WTC11 (cell line): Measurements from ENCODE around the gene EPHX1. TPM values are rescaled to one million over a fixed set of nuclear protein-coding genes. Genes with fewer than 3 reads are reported as not detected.
A peak's percentile ranks its signal among the peaks of the same experiment; 100 is the strongest.

Source experiments
- ATAC-seq: fragments of 200-7000 bp; cut with Tn5 transposase; 2 replicates; pipeline ENCODE4 v1.10.0; 2021; ENCODE audit warnings: mild to moderate bottlenecking, moderate library complexity
- CTCF ChIA-PET: fragments of 300-600 bp; sonication (Branson Sonifier 250); formaldehyde crosslinking; loops from one replicate; lab custom pipeline; 2021; ENCODE audit warnings: antibody characterized with exemption; lab: Charles Lee
- POLR2A ChIA-PET: fragments of 350-600 bp; sonication (Branson Sonifier 250); formaldehyde crosslinking; loops from one replicate; lab custom pipeline; 2021; ENCODE audit warnings: antibody characterized with exemption; lab: Charles Lee
- DNase-seq: peaks from one replicate; pipeline ENCODE4 v3.0.0; 2021; ENCODE audit warnings: low spot score
- H3K27ac Mint-ChIP-seq: 2 replicates; pipeline ENCODE4 v1.8.0; 2021; ENCODE audit warnings: mixed read lengths
- H3K27me3 Mint-ChIP-seq: 2 replicates; pipeline ENCODE4 v1.8.0; 2021; ENCODE audit warnings: low read depth, mild to moderate bottlenecking, moderate library complexity, mixed read lengths
- H3K36me3 Mint-ChIP-seq: 2 replicates; pipeline ENCODE4 v1.8.0; 2021; ENCODE audit warnings: mixed read lengths
- H3K4me1 Mint-ChIP-seq: 2 replicates; pipeline ENCODE4 v1.8.0; 2022; ENCODE audit warnings: mixed read lengths
- H3K4me3 Mint-ChIP-seq: 2 replicates; pipeline ENCODE4 v1.8.0; 2021; ENCODE audit warnings: mild to moderate bottlenecking, moderate library complexity, mixed read lengths
- H3K9me3 Mint-ChIP-seq: 2 replicates; pipeline ENCODE4 v1.8.0; 2021; ENCODE audit warnings: mixed read lengths
- CREM ChIP-seq: sonication (generic); formaldehyde crosslinking; IDR thresholded peaks from 2 replicates; pipeline ENCODE4 v1.8.1; 2022; ENCODE audit warnings: mild to moderate bottlenecking, missing genetic modification reagents, moderate library complexity
- ESRRA ChIP-seq: sonication (generic); formaldehyde crosslinking; IDR thresholded peaks from 2 replicates; pipeline ENCODE4 v1.8.1; 2022; ENCODE audit warnings: mild to moderate bottlenecking, missing genetic modification reagents, borderline replicate concordance
- FOXP1 ChIP-seq: sonication (generic); formaldehyde crosslinking; IDR thresholded peaks from 2 replicates; pipeline ENCODE4 v1.8.0; 2022; ENCODE audit warnings: missing genetic modification reagents, mild to moderate bottlenecking, moderate library complexity, borderline replicate concordance
- HMGA2 ChIP-seq: fragments of 250-450 bp; sonication (Bioruptor Pico); IDR thresholded peaks from 2 replicates; pipeline ENCODE4 v1.4.0; 2021; ENCODE audit warnings: mild to moderate bottlenecking, moderate library complexity
- JUN ChIP-seq: sonication (generic); formaldehyde crosslinking; IDR thresholded peaks from 2 replicates; pipeline ENCODE4 v1.8.0; 2023; ENCODE audit warnings: mild to moderate bottlenecking, missing genetic modification reagents
- NFATC4 ChIP-seq: fragments of 250-450 bp; sonication (Bioruptor Pico); IDR thresholded peaks from 2 replicates; pipeline ENCODE4 v1.9.0; 2021; ENCODE audit warnings: mild to moderate bottlenecking
- NR1H2 ChIP-seq: sonication (generic); formaldehyde crosslinking; IDR thresholded peaks from 2 replicates; pipeline ENCODE4 v1.9.0; 2021; ENCODE audit warnings: mild to moderate bottlenecking, moderate library complexity, missing genetic modification reagents
- PRRX2 ChIP-seq: fragments of 250-450 bp; sonication (Bioruptor Pico); IDR thresholded peaks from 2 replicates; pipeline ENCODE4 v1.8.0; 2021; ENCODE audit warnings: mild to moderate bottlenecking
- SMAD4 ChIP-seq: sonication (generic); formaldehyde crosslinking; IDR thresholded peaks from 2 replicates; pipeline ENCODE4 v1.8.0; 2022; ENCODE audit warnings: mild to moderate bottlenecking, missing genetic modification reagents
- SP1 ChIP-seq: sonication (generic); formaldehyde crosslinking; conservative IDR thresholded peaks from 2 replicates; pipeline ENCODE4 v1.8.1; 2022; ENCODE audit warnings: missing genetic modification reagents
- TCF7 ChIP-seq: sonication (generic); formaldehyde crosslinking; IDR thresholded peaks from 2 replicates; pipeline ENCODE4 v1.8.0; 2022; ENCODE audit warnings: mild to moderate bottlenecking, low read depth, missing genetic modification reagents, moderate library complexity
- ZNF671 ChIP-seq: fragments of 250-450 bp; sonication (Bioruptor Pico); IDR thresholded peaks from 2 replicates; pipeline ENCODE4 v1.8.0; 2021; ENCODE audit warnings: mild to moderate bottlenecking
- total RNA-seq: library from RNA; stranded (reverse); gene quantifications from 3 replicates; pipeline ENCODE4 v1.2.3, GENCODE V29; 2021
- TF ChIP-seq, protein P1 (sequence below): sonication (generic); formaldehyde crosslinking; IDR thresholded peaks from 2 replicates; pipeline ENCODE4 v1.8.0; 2022; ENCODE audit warnings: mild to moderate bottlenecking, missing genetic modification reagents
- TF ChIP-seq, protein P2 (sequence below): sonication (generic); formaldehyde crosslinking; IDR thresholded peaks from 2 replicates; pipeline ENCODE4 v1.8.0; 2022; ENCODE audit warnings: mild to moderate bottlenecking, missing genetic modification reagents
- TF ChIP-seq, protein P3 (sequence below): sonication (generic); formaldehyde crosslinking; IDR thresholded peaks from 2 replicates; pipeline ENCODE4 v1.8.1; 2022; ENCODE audit warnings: missing genetic modification reagents, borderline replicate concordance
- TF ChIP-seq, protein P4 (sequence below): fragments of 250-450 bp; sonication (Bioruptor Pico); IDR thresholded peaks from 2 replicates; pipeline ENCODE4 v1.8.0; 2021; ENCODE audit warnings: mild to moderate bottlenecking
- TF ChIP-seq, protein P5 (sequence below): sonication (generic); formaldehyde crosslinking; IDR thresholded peaks from 2 replicates; pipeline ENCODE4 v1.8.1; 2022; ENCODE audit warnings: low read depth, mild to moderate bottlenecking, moderate library complexity, missing genetic modification reagents, borderline replicate concordance
- TF ChIP-seq, protein P6 (sequence below): sonication (generic); formaldehyde crosslinking; IDR thresholded peaks from 2 replicates; pipeline ENCODE4 v1.8.0; 2023; ENCODE audit warnings: missing genetic modification reagents
- TF ChIP-seq, protein P7 (sequence below): sonication (generic); formaldehyde crosslinking; conservative IDR thresholded peaks from 2 replicates; pipeline ENCODE4 v1.8.1; 2023; ENCODE audit warnings: mild to moderate bottlenecking, low read depth, missing genetic modification reagents, moderate library complexity
- TF ChIP-seq, protein P8 (sequence below): sonication (generic); formaldehyde crosslinking; IDR thresholded peaks from 2 replicates; pipeline ENCODE4 v1.8.1; 2023; ENCODE audit warnings: mild to moderate bottlenecking, missing genetic modification reagents
- TF ChIP-seq, protein P9 (sequence below): sonication (generic); formaldehyde crosslinking; IDR thresholded peaks from 2 replicates; pipeline ENCODE4 v1.8.0; 2022; ENCODE audit warnings: mild to moderate bottlenecking, missing genetic modification reagents

The EPHX1 gene
- total RNA-seq, 1 experiment from 2014 or later = 60.9 TPM

DNA sequence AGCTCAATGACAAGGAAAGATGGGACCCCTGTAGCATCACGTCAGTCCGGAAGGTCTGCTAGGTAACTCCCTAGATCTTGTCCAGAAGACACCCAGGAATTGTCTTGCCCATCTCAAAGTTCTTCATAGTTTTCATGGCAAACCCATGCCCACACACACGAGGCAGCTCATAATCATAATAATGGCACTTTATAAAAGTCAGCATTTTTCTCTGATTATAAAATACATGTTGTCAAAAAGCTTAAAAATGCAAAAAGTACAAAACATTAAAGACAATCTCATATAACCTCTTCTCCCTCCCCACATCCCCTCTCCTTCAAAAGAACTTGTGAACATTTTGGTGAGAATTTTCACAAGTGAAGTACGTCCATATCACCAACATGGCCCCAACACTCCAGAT is 30.8 kb downstream of the EPHX1 start:
- ChIA-PET CTCF (interaction anchor here (1.1 kb wide), 1 partner anchor 30 kb away, joined by 3 read pairs; no protein-coding TSS in a partner anchor), POLR2A (no interaction called here)
- TF ChIP-seq, protein P1, sequence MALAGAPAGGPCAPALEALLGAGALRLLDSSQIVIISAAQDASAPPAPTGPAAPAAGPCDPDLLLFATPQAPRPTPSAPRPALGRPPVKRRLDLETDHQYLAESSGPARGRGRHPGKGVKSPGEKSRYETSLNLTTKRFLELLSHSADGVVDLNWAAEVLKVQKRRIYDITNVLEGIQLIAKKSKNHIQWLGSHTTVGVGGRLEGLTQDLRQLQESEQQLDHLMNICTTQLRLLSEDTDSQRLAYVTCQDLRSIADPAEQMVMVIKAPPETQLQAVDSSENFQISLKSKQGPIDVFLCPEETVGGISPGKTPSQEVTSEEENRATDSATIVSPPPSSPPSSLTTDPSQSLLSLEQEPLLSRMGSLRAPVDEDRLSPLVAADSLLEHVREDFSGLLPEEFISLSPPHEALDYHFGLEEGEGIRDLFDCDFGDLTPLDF = no peak
- TF ChIP-seq, protein P2, sequence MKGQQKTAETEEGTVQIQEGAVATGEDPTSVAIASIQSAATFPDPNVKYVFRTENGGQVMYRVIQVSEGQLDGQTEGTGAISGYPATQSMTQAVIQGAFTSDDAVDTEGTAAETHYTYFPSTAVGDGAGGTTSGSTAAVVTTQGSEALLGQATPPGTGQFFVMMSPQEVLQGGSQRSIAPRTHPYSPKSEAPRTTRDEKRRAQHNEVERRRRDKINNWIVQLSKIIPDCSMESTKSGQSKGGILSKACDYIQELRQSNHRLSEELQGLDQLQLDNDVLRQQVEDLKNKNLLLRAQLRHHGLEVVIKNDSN (CRISPR knock-in tag) = no peak
- TF ChIP-seq, protein P3, sequence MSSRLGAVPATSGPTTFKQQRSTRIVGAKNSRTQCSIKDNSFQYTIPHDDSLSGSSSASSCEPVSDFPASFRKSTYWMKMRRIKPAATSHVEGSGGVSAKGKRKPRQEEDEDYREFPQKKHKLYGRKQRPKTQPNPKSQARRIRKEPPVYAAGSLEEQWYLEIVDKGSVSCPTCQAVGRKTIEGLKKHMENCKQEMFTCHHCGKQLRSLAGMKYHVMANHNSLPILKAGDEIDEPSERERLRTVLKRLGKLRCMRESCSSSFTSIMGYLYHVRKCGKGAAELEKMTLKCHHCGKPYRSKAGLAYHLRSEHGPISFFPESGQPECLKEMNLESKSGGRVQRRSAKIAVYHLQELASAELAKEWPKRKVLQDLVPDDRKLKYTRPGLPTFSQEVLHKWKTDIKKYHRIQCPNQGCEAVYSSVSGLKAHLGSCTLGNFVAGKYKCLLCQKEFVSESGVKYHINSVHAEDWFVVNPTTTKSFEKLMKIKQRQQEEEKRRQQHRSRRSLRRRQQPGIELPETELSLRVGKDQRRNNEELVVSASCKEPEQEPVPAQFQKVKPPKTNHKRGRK (CRISPR knock-in tag) = no peak
- no peak for TF ChIP-seq CREM (CRISPR knock-in tag)
- TF ChIP-seq, protein P4, sequence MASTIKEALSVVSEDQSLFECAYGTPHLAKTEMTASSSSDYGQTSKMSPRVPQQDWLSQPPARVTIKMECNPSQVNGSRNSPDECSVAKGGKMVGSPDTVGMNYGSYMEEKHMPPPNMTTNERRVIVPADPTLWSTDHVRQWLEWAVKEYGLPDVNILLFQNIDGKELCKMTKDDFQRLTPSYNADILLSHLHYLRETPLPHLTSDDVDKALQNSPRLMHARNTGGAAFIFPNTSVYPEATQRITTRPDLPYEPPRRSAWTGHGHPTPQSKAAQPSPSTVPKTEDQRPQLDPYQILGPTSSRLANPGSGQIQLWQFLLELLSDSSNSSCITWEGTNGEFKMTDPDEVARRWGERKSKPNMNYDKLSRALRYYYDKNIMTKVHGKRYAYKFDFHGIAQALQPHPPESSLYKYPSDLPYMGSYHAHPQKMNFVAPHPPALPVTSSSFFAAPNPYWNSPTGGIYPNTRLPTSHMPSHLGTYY = no peak
- TF ChIP-seq, protein P5, sequence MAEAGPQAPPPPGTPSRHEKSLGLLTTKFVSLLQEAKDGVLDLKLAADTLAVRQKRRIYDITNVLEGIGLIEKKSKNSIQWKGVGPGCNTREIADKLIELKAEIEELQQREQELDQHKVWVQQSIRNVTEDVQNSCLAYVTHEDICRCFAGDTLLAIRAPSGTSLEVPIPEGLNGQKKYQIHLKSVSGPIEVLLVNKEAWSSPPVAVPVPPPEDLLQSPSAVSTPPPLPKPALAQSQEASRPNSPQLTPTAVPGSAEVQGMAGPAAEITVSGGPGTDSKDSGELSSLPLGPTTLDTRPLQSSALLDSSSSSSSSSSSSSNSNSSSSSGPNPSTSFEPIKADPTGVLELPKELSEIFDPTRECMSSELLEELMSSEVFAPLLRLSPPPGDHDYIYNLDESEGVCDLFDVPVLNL (CRISPR knock-in tag) = no peak
- TF ChIP-seq, protein P6, sequence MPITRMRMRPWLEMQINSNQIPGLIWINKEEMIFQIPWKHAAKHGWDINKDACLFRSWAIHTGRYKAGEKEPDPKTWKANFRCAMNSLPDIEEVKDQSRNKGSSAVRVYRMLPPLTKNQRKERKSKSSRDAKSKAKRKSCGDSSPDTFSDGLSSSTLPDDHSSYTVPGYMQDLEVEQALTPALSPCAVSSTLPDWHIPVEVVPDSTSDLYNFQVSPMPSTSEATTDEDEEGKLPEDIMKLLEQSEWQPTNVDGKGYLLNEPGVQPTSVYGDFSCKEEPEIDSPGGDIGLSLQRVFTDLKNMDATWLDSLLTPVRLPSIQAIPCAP (CRISPR knock-in tag) = no peak
- TF ChIP-seq SMAD4 (CRISPR knock-in tag) = no peak
- TF ChIP-seq NR1H2 (CRISPR knock-in tag) = no peak
- TF ChIP-seq TCF7 (CRISPR knock-in tag) = no peak
- no peak for TF ChIP-seq NFATC4
- no peak for TF ChIP-seq PRRX2
- TF ChIP-seq, protein P7, sequence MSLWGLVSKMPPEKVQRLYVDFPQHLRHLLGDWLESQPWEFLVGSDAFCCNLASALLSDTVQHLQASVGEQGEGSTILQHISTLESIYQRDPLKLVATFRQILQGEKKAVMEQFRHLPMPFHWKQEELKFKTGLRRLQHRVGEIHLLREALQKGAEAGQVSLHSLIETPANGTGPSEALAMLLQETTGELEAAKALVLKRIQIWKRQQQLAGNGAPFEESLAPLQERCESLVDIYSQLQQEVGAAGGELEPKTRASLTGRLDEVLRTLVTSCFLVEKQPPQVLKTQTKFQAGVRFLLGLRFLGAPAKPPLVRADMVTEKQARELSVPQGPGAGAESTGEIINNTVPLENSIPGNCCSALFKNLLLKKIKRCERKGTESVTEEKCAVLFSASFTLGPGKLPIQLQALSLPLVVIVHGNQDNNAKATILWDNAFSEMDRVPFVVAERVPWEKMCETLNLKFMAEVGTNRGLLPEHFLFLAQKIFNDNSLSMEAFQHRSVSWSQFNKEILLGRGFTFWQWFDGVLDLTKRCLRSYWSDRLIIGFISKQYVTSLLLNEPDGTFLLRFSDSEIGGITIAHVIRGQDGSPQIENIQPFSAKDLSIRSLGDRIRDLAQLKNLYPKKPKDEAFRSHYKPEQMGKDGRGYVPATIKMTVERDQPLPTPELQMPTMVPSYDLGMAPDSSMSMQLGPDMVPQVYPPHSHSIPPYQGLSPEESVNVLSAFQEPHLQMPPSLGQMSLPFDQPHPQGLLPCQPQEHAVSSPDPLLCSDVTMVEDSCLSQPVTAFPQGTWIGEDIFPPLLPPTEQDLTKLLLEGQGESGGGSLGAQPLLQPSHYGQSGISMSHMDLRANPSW (CRISPR knock-in tag) = no peak
- ATAC-seq (no peak), DNase-seq (no peak)
- no peak overlapping the region for H3K27ac Mint-ChIP-seq
- H3K36me3 Mint-ChIP-seq = peaks cover 26% of the 10 kb centered on the region
- H3K4me1 Mint-ChIP-seq = peaks cover 7% of the 10 kb centered on the region
- no peak overlapping the region for H3K4me3 Mint-ChIP-seq
- no peaks in the 10 kb centered on the region for H3K9me3 Mint-ChIP-seq
- no peaks in the 10 kb centered on the region for H3K27me3 Mint-ChIP-seq

DNA sequence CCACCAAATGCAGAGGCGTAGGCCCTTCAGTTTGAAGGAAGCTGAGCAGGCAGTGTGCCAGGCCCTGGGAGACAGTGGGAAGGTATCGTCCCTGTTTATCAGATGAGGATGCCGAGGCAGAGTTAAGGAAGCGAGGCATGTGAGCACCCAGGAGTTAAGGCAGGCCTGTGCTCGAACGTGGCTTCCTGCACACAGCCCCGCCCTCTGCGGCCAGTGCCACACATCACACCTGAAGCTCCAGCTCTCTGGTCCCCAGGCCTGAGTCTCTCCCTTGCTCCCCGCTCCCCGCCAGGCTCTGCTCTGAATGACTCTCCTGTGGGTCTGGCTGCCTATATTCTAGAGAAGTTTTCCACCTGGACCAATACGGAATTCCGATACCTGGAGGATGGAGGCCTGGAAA is 32.1 kb downstream of the EPHX1 start:
- peak; percentile 21 for ATAC-seq
- ChIA-PET POLR2A (interaction anchor here (0.6 to 1.1 kb wide), 2 partner anchors 74 to 134 kb away, joined by 3 read pairs; no protein-coding TSS in a partner anchor), CTCF (interaction anchor here (0.7 to 1.3 kb wide), 4 partner anchors 26 to 367 kb away, joined by 3 to 6 read pairs (median 4); partner anchors contain the start of genes SRP9 and TMEM63A)
- no peak overlapping the region for H3K27ac Mint-ChIP-seq
- no peaks in the 10 kb centered on the region for H3K27me3 Mint-ChIP-seq
- H3K9me3 Mint-ChIP-seq = no peaks in the 10 kb centered on the region
- peaks cover 12% of the 10 kb centered on the region for H3K4me1 Mint-ChIP-seq
- no peak overlapping the region for H3K4me3 Mint-ChIP-seq
- peaks cover 24% of the 10 kb centered on the region for H3K36me3 Mint-ChIP-seq
- peak; percentile 48 for DNase-seq
- TF ChIP-seq, protein P8, sequence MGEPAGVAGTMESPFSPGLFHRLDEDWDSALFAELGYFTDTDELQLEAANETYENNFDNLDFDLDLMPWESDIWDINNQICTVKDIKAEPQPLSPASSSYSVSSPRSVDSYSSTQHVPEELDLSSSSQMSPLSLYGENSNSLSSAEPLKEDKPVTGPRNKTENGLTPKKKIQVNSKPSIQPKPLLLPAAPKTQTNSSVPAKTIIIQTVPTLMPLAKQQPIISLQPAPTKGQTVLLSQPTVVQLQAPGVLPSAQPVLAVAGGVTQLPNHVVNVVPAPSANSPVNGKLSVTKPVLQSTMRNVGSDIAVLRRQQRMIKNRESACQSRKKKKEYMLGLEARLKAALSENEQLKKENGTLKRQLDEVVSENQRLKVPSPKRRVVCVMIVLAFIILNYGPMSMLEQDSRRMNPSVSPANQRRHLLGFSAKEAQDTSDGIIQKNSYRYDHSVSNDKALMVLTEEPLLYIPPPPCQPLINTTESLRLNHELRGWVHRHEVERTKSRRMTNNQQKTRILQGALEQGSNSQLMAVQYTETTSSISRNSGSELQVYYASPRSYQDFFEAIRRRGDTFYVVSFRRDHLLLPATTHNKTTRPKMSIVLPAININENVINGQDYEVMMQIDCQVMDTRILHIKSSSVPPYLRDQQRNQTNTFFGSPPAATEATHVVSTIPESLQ = no peak
- TF ChIP-seq, protein P9, sequence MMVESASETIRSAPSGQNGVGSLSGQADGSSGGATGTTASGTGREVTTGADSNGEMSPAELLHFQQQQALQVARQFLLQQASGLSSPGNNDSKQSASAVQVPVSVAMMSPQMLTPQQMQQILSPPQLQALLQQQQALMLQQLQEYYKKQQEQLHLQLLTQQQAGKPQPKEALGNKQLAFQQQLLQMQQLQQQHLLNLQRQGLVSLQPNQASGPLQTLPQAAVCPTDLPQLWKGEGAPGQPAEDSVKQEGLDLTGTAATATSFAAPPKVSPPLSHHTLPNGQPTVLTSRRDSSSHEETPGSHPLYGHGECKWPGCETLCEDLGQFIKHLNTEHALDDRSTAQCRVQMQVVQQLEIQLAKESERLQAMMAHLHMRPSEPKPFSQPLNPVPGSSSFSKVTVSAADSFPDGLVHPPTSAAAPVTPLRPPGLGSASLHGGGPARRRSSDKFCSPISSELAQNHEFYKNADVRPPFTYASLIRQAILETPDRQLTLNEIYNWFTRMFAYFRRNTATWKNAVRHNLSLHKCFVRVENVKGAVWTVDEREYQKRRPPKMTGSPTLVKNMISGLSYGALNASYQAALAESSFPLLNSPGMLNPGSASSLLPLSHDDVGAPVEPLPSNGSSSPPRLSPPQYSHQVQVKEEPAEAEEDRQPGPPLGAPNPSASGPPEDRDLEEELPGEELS (CRISPR knock-in tag) = no peak
- peak; percentile 63; the same call in 1 of the 2 replicates for TF ChIP-seq FOXP1 (CRISPR knock-in tag)
- no peak for TF ChIP-seq ESRRA
- TF ChIP-seq HMGA2 (CRISPR knock-in tag) = no peak
- TF ChIP-seq ZNF671 (CRISPR knock-in tag) = no peak
- TF ChIP-seq SP1 = 0 out of 2 replicates have a peak, but pooled peaks have one; percentile 18
- no peak for TF ChIP-seq JUN (CRISPR knock-in tag)
